NCI-H187 treated with DMSO at 0.1 percent for 48 hours (cell line): ENCODE measurements around the gene NSMF.
"Not testable (repeated sequence)": the region's sequence is repeated elsewhere in the genome, so short reads cannot be mapped to it uniquely, and the experiment has no call there.

Experiments
- DNase-seq: peaks from one replicate; lab custom pipeline; 2025; lab: John Stamatoyannopoulos, UW

NSMF gene

DNA sequence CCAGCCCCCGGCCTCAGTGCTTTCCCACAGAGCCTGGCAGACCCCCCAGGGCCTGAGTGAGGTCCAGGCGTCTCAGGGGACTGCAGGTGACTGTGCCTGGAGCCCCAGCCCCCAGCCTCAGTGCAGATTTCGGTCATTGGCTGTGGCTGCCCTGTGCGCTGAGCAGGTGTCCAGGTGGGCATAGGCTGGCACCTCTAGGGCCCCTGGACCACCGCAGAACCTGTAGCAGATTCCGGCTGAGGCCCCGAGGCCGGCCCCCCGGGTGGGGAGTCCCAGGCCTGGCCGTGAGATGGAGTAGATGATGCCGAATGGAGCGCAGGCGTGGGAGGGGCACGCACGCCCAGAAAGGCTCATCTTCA is 48.3 kb downstream of the NSMF start:
- no peak for DNase-seq

DNA sequence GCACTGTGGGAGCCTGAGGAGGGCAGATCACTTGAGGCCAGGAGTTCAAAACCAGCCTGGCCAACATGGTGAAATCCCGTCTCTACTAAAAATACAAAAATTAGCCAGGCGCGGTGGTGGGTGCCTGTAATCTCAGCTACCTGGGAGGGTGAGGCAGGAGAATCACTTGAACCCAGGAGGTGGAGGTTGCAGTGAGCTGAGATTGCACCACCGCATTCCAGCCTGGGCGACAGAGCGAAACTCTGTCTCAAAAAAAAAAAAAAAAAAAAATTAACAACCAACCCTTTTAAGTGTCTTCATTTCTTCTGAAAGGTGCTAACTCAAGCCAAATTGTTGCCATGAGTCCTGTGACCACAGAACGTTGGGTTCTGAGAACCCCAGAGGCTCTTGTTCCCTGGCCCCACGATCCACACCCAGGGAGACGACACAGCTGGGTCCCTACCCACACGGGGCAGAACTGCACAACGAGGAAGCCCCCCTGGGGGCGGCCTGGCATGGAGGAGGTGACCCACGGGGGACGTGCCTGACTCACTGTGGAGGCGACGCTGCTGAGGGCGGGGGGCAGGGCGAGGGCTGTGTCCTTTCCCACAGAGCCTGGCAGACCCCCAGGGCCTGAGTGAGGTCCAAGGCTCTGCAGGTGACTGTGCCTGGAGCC is 48.8 kb downstream of the NSMF start:
- not testable (repeated sequence) for DNase-seq

DNA sequence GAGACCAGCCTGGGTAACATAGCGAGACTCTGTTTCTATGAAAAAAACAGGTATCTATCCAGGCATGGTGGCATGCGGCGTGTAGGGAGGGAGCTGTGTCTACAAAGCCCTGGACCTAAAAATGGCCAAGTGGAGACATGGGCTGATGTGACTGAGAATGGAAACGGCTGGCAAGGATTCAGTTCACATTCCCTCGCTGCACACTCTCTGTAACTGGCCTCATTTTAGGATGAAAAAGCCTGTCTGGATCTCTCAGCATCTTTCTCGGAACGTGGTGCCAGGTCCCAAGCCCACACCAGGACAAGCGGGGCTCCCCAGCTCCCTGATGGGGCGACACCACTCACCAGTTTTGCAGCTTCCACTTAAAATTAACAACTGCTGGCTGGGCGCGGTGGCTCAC is 49.6 kb downstream of the NSMF start:
- DNase-seq = no peak

DNA sequence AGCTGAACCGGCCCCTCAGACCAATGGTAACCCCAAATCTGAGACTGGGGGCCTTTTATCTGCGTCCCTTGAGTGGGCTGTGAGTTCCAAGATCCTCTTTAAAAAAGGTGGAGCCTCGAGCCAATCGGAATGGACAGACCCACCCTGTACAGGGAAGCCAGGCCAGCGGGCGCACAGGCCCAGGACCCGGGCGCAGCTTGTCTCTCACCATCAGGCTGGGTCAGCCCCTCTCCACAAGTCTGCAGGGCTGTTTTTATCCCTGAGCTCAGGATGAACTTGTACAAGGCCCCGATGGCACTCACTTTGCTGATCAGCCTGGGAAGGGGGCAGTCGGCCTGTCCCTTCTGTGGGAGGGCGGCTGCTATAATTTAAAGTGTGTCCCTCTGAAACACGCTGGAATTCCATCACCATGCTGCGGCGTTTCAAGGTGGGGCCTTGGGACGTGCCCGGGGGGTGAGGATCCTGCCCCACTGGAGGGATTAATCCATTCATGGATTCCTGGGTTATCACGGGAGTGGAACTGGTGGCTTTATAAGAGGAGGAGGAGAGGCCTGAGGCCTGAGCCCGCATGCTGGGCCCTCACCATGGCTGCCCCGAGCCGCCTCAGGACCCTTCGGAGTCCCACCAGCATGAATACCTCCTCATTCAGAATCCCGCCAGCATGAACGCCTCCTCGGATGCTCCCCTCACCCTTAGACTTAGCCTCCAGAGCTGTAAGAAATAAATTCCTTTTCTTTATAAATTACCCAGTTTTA is 50.3 kb downstream of the NSMF start:
- no peak for DNase-seq

DNA sequence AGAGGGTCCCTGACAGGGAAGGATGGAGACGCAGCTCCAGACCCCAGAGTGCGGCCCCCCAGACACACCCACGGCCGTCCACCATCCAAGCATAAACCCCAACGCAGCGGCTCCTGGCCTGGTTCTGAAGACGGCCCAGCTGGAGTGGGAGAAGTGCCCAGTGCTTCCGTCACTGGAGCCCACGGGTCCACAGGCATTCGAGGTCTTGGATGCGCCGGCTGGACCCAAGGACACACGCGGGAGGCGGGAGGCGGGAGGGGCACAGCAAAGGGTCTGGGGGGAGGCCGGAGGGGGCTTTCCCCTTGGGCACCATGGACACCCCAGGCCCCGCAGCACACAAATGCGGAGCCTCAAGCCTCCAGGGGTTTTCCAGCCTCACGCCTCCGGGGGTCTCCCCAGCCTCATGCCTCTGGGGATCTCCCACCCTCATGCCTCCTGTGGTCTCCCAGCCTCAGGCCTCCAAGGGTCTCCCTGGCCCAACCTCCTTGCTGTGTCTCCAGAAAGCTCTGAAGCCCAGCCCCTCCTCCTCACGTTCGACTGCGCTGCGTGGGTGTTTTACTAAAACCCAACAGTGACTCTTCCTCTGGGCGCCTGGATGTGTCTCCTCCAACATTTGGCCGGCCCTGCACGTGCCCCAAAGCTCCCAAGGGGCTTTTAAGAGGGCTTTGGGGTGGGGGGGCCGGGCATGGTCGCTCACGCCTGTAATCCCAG is 51.4 kb downstream of the NSMF start:
- no peak for DNase-seq

DNA sequence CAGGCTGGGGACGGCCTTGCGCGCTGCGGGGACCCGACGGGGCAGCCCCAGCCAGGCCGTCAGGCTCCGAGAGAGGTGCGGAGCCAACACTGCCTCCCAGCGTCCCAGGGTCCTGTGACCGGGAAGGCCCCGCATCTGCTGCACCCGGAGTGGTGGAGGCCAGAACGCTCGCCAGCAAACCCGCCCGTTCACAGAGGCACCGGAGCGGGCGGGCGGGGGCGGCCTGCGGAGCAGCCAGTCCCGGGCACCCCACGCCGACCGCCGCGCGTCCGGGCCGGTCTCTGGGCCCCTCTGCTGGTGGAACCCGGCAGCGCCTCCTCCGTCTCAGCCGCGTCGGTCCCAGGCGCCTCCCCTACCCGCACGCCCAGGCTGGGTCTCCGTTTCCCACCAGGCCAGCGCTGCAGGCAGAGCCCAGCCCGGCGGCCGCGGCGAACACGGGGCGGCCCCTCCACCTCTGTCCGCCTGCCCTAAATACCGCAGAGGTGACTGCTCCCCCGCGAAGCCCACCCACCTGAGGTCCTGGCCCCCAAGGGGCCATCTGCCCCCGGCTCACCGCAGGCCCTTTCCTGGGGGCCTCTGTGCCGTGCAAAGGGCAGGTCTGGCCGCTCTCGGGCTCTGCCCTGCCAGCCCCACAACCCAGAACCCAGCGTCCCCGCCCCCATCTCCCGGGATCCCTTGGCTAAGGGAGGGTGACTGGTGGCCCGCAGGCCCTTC is 52.1 kb downstream of the NSMF start:
- DNase-seq = no peak

DNA sequence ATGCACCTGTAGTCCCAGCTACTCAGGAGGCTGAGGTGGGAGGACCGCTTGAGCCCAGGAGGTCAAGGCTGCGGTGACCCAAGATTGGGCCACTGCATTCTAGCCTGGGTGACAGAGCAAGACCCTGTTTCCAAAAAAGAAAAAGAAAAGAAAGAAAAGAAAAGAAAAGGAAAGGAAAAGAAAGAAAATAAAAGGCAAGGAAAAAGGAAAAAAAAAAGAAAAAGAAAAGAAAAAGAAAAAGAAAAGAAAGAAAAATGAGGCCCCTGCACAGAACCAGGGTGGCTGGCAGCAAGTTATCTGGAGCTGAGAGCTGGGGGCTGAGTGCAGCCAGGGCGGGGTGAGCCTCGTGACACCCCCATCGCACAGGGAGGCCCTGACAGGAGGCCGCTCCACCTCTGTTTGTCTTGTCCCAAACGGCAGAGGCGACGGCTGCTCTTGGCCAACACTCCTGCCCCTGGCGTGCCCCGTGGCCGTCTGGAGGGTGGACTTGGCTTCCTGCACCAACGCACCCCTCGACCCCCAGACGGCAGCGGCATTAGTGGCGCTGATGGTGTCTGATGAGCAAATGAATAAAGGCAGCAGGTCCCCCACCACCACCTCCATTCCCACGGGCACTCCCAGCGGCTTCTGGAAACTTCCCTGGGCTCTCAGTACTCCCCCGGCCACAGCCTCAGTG is 52.9 kb downstream of the NSMF start:
- no peak for DNase-seq

DNA sequence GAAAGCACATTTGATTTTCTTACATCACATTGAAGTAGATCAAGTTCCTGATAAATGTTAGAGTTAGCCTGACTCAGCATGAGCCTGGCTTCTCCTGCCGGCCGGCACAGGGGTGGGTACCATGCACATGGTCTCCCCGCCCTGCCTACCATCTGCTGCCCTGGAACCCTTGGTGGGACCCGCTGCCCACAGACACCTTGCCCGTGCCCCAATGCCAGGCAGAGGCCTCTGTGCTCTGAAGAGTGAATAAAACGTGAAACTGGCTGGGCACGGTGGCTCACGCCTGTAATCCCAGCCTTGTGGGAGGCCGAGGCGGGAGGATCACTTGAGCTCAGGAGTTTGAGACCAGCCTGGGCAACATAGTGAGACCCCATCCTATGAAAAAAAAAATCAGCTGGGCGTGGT is 53.5 kb downstream of the NSMF start:
- DNase-seq = no peak

DNA sequence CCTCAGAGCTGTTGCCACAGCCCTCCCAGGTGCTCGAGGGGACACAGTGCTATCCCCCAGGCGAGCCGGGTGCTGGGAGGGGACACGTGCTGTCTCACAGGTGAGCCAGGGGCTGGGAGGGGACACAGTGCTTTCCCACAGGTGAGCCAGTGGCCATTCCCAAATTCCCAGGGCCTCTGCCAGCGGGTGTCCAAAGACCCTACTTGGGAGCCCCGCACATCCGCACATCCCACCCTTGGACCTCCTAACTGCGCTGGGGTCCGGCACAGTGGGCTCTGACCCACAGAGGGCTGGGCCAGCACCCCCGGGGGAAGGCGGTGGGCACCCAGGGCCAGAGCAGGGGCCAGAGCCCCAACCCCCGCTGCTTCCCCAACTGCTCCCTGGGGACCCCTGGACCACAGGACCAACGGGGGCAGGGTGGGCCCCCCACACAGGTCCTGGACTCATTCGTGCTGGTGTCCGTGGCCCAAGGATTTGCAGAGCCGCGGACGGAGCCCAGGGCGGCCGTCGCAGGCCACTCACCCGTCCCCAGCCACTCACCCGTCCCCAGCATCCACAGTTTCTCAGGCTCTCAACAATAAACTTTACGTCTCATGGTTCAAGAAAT is 54.1 kb downstream of the NSMF start:
- no peak for DNase-seq

DNA sequence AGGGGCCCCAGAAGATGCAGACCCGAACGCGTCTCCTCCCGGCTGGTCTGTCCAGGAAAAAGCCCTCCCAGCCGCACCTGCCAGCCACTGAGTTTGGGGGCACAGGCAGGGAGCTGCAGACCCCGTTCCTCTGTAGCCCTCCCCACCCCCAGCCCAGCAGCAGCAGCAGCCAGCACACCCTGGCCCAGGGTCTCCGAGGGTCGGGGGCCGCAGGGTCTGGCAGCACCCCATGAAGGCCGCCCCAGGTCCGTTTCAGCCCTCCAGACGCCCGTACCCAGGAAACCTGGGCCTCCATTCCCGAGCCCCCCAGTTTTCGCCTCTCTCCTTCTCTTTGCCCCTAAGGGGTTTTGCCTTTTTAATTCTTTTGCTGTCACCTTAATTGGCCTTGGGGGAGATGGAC is 55.9 kb downstream of the NSMF start:
- no peak for DNase-seq

DNA sequence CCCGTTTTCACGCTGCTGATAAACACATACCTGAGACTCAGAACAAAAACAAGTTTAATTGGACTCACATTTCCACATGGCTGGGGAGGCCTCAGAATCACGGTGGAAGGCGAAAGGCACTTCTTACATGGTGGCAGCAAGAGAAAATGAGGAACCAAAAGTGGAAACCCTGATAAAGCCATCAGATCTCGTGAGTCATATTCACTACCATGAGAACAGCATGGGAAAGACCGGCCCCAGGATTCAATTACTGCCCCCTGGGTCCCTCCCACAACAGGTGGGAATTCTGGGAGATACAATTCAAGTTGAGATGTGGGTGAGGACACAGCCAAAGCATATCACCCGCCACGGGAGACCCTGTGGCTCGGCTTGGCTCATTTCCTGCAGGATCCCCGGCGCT is 56.4 kb downstream of the NSMF start:
- no peak for DNase-seq

DNA sequence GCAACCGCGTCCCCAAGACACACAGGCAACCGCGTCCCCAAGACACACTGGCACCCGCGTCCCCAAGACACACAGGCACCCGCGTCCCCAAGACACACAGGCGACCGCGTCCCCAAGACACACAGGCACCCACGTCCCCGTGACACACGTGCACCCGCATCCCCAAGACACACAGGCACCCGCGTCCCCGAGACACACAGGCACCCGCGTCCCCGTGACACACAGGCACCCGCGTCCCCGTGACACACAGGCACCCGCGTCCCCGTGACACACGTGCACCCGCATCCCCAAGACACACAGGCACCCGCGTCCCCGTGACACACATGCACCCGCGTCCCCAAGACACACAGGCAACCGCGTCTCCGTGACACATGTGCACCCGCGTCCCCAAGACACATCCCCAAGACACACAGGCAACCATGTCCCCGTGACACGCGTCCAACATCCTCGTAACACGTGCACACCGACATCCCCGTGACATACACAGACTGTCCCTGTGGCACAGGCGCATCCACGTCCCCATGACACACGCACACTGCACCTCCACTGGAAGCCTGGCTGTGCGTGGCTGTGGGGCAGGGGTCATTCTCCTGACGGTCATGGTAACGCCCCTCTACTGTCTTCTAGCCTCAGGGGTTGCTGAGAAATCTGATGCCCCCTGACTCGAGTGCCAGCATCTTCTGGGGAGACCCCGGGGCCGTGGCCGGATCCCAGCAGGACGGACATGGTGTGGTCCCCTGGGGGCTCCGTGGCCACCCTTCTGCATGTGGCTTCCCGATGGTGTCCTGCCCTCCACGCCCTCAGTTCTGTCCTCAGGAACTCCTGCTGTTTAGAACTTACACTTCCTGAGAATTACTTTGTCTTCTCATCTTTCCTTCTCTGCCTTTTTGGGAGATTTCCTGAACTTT is 60.3 kb downstream of the NSMF start:
- no peak for DNase-seq

DNA sequence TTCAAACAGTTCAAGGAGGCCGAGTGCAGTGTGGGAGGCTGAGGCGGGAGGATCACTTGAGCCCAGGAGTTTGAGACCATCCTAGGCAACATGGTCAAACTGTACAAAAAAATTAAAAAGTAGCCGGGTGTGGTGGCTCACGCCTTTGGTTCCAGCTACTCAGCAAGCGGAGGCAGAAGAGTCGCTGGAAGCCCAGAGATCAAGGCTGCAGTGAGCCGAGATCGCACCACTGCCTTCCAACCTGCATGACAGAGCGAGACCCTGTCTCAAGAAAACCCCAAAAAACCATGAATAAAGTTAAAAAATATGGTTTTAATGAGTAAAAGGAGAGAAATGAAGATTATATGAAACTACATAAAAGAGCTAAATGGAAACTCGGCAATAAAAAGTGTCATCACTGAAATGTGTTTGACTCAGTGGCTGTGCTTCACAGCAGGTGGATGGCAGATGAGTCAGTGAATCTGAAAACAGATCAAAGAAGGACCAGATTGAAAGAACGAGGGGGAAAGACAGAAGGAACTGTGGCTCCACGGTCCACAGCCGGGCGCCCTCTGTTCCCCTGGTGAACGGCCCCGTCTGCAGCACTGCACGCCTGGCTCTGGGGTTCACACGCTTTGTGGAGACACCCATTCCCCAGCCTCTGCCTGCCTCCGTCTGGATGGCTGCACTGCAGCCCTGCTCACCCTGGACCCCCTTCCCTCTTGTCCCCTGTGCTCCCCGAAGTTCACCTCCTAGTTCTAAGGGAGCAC is 61.3 kb downstream of the NSMF start:
- DNase-seq = no peak
